HG03159 (cell line): ENCODE measurements around the gene TACR1.
"Not testable (repeated sequence)": the region's sequence is repeated elsewhere in the genome, so short reads cannot be mapped to it uniquely, and the experiment has no call there.

Experiments used
- ATAC-seq: cut with Tn5 transposase; IDR thresholded peaks from one replicate; pipeline ENCODE4 v1.9.1; 2021; ENCODE audit warnings: mild to moderate bottlenecking, moderate library complexity; ENCODE audit not compliant: unreplicated experiment

Gene TACR1

GRCh38 chr2:75199428-75200011, at the start of gene TACR1:
TSS of gene TACR1 (minus strand) at chr2:75199520. CDS start at chr2:75198934, 586 bp downstream.
- peak; percentile 79 for ATAC-seq

GRCh38 chr2:75248581-75248980, 49.3 kb upstream of the TACR1 start:
- ATAC-seq, result not testable (repeated sequence)

GRCh38 chr2:75246441-75247167, 47.3 kb upstream of the TACR1 start:
- ATAC-seq, result no peak

- no peak for ATAC-seq
These were observed 43.9 kb upstream of the TACR1 start for GRCh38 chr2:75243219-75243618.

- no peak for ATAC-seq
These were observed 42.4 kb upstream of the TACR1 start for GRCh38 chr2:75241696-75242095.

- no peak for ATAC-seq
These were observed 39.5 kb upstream of the TACR1 start for GRCh38 chr2:75238670-75239330.

- ATAC-seq, result no peak
These were observed 38.0 kb upstream of the TACR1 start for GRCh38 chr2:75237296-75237695.

GRCh38 chr2:75233965-75234364, 34.6 kb upstream of the TACR1 start:
- ATAC-seq, result no peak

- ATAC-seq, result no peak
These were observed 27.3 kb upstream of the TACR1 start for GRCh38 chr2:75226617-75227016.

GRCh38 chr2:75226099-75226498, 26.8 kb upstream of the TACR1 start:
- no peak for ATAC-seq

- ATAC-seq, result no peak
These were observed 25.3 kb upstream of the TACR1 start for GRCh38 chr2:75224636-75225094.

GRCh38 chr2:75222527-75222926, 23.2 kb upstream of the TACR1 start:
- no peak for ATAC-seq

GRCh38 chr2:75221862-75222261, 22.5 kb upstream of the TACR1 start:
- ATAC-seq, result no peak

- not testable (repeated sequence) for ATAC-seq
These were observed 19.9 kb upstream of the TACR1 start for GRCh38 chr2:75219213-75219612.

GRCh38 chr2:75211266-75211770, 12.0 kb upstream of the TACR1 start:
- no peak for ATAC-seq

- ATAC-seq, result no peak
These were observed 11.1 kb upstream of the TACR1 start for GRCh38 chr2:75210409-75210808.

GRCh38 chr2:75208738-75209137, 9.4 kb upstream of the TACR1 start:
- no peak for ATAC-seq

- peak; percentile 55 for ATAC-seq
These were observed 5.5 kb upstream of the TACR1 start for GRCh38 chr2:75204833-75205232.

GRCh38 chr2:75202359-75202758, 3.0 kb upstream of the TACR1 start:
- no peak for ATAC-seq

- ATAC-seq, result peak; percentile 29
These were observed 1.1 kb upstream of the TACR1 start for GRCh38 chr2:75200140-75201096.
